ENCODE data around the gene FSTL4.

The FSTL4 gene

DNA sequence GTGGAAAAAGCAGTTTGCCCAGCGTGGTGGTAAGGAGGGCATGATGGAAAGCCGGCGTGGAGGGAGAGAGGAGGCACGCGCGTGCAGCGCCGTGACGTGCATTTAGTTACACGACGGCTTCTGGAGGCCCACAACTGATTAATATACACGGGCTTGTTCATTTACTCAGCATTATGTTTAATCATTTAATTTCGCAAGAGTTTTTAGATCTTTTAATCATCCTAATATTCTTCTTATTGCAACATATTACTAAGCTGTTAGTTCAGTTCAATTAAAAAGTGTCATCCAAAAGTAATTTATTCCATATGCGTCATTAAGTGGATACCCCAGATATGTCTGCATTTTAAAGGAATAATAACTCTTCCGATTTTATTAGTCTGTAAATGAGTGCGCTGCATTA is 340.0 kb downstream of the FSTL4 start:
- Histone ChIP-seq H4K20me1 (ENCODE audit: insufficient read depth, low read length) (no peaks in the 10 kb centered on the region), H3F3A (ENCODE audit: insufficient read depth, low read length) (no peaks in the 10 kb centered on the region), H3K4me3 (ENCODE audit: low read length) (no peak overlapping the region), H3K9ac (ENCODE audit: low read length) (no peak overlapping the region), H3K36me3 (replicated peaks; ENCODE audit: insufficient read depth, low read length) (no peaks in the 10 kb centered on the region), H3K27ac (ENCODE audit: low read length) (no peak overlapping the region), H3K9me3 (replicated peaks; ENCODE audit: insufficient read depth, low read length) (no peaks in the 10 kb centered on the region), H3K4me1 (ENCODE audit: low read length) (peaks cover 9% of the 10 kb centered on the region), H2AFZ (ENCODE audit: low read length) (no peak overlapping the region), H3K27me3 (replicated peaks; ENCODE audit: insufficient read depth, low read length) (no peaks in the 10 kb centered on the region), H3K9me2 (replicated peaks; ENCODE audit: insufficient read depth, low read length) (no peaks in the 10 kb centered on the region), H3K4me2 (ENCODE audit: low read depth, low read length) (no peak overlapping the region), H3K79me2 (ENCODE audit: low read length) (no peaks in the 10 kb centered on the region)
- TF ChIP-seq EZH2 (optimal IDR thresholded peaks at IDR 0.05; ENCODE audit: low read depth, low read length): no peak
- DNase-seq: no peak

DNA sequence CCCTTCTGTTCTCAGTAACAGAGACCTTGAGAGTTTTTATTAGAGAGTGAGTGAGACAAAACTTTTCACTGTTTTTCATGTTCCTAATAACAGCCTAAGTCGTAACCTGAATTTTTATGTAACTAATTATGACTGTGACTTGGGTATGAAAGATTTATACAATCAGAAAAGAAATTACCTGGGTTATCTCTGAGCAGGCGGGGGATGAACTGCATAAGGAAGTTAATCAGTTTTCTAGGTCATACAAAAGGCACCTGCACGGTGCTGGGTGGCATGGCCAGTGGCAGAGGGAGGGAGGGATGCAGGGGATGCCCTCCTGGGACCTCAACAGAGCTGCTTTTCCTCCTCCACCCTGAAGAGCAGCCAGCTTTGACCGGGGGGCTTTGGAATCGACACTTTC is 340.7 kb downstream of the FSTL4 start:
- H3K4me2 ChIP-seq (ENCODE audit: low read depth, low read length): no peak overlapping the region
- H3K27me3 ChIP-seq (replicated peaks; ENCODE audit: insufficient read depth, low read length): no peaks in the 10 kb centered on the region
- TF ChIP-seq, protein P1, sequence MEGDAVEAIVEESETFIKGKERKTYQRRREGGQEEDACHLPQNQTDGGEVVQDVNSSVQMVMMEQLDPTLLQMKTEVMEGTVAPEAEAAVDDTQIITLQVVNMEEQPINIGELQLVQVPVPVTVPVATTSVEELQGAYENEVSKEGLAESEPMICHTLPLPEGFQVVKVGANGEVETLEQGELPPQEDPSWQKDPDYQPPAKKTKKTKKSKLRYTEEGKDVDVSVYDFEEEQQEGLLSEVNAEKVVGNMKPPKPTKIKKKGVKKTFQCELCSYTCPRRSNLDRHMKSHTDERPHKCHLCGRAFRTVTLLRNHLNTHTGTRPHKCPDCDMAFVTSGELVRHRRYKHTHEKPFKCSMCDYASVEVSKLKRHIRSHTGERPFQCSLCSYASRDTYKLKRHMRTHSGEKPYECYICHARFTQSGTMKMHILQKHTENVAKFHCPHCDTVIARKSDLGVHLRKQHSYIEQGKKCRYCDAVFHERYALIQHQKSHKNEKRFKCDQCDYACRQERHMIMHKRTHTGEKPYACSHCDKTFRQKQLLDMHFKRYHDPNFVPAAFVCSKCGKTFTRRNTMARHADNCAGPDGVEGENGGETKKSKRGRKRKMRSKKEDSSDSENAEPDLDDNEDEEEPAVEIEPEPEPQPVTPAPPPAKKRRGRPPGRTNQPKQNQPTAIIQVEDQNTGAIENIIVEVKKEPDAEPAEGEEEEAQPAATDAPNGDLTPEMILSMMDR (IDR thresholded peaks at IDR 0.05; ENCODE audit: low read length): no peak
- TF ChIP-seq EZH2 (optimal IDR thresholded peaks at IDR 0.05; ENCODE audit: low read depth, low read length) (no peak), EZH2phosphoT487 (IDR thresholded peaks at IDR 0.05; ENCODE audit: low read length) (no peak)
- H4K20me1 ChIP-seq (ENCODE audit: insufficient read depth, low read length): no peaks in the 10 kb centered on the region
- no peak overlapping the region for H3K9ac ChIP-seq (ENCODE audit: low read length)
- no peak overlapping the region for H3K4me3 ChIP-seq (ENCODE audit: low read length)
- H3K9me3 ChIP-seq (replicated peaks; ENCODE audit: insufficient read depth, low read length): no peaks in the 10 kb centered on the region
- H2AFZ ChIP-seq (ENCODE audit: low read length): no peak overlapping the region
- H3K79me2 ChIP-seq (ENCODE audit: low read length): no peaks in the 10 kb centered on the region
- H3F3A ChIP-seq (ENCODE audit: insufficient read depth, low read length): no peaks in the 10 kb centered on the region
- no peak for DNase-seq
- H3K4me1 ChIP-seq (ENCODE audit: low read length): peaks cover 14% of the 10 kb centered on the region
- no peak overlapping the region for H3K27ac ChIP-seq (ENCODE audit: low read length)
- no peaks in the 10 kb centered on the region for H3K36me3 ChIP-seq (replicated peaks; ENCODE audit: insufficient read depth, low read length)
- no peaks in the 10 kb centered on the region for H3K9me2 ChIP-seq (replicated peaks; ENCODE audit: insufficient read depth, low read length)

DNA sequence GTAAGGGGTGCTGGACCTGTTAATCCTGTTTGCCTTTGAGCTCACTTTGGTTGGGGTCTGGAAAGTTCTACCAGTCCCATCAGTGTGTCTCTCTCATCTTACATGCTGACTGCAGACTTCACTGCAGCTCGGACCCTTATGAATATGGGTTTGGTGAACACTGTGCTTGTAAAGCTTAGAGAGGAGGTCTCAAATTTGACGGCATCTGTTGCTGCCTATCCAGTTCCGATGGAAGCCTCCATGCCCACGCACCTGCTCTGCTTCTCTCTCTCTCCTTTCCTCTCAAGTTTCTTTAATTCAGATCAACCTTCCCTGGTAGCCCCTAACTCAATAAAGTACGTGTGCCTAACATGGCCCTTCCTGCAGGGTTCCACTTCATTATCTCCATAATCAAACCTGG is 342.6 kb downstream of the FSTL4 start:
- no peaks in the 10 kb centered on the region for H3F3A ChIP-seq (ENCODE audit: insufficient read depth, low read length)
- no peaks in the 10 kb centered on the region for H3K27me3 ChIP-seq (replicated peaks; ENCODE audit: insufficient read depth, low read length)
- H3K79me2 ChIP-seq (ENCODE audit: low read length): no peaks in the 10 kb centered on the region
- H3K36me3 ChIP-seq (replicated peaks; ENCODE audit: insufficient read depth, low read length): no peaks in the 10 kb centered on the region
- no peak overlapping the region for H3K4me2 ChIP-seq (ENCODE audit: low read depth, low read length)
- H3K27ac ChIP-seq (ENCODE audit: low read length): no peak overlapping the region
- DNase-seq: no peak
- peaks cover 28% of the 10 kb centered on the region for H3K4me1 ChIP-seq (ENCODE audit: low read length)
- H3K4me3 ChIP-seq (ENCODE audit: low read length): no peak overlapping the region
- H3K9me3 ChIP-seq (replicated peaks; ENCODE audit: insufficient read depth, low read length): no peaks in the 10 kb centered on the region
- H4K20me1 ChIP-seq (ENCODE audit: insufficient read depth, low read length): no peaks in the 10 kb centered on the region
- H2AFZ ChIP-seq (ENCODE audit: low read length): no peak overlapping the region
- no peak overlapping the region for H3K9ac ChIP-seq (ENCODE audit: low read length)
- no peaks in the 10 kb centered on the region for H3K9me2 ChIP-seq (replicated peaks; ENCODE audit: insufficient read depth, low read length)
- no peak for TF ChIP-seq EZH2phosphoT487 (IDR thresholded peaks at IDR 0.05; ENCODE audit: low read length)
- TF ChIP-seq, protein P1 (IDR thresholded peaks at IDR 0.05; ENCODE audit: low read length): no peak
- no peak for TF ChIP-seq EZH2 (optimal IDR thresholded peaks at IDR 0.05; ENCODE audit: low read depth, low read length)

DNA sequence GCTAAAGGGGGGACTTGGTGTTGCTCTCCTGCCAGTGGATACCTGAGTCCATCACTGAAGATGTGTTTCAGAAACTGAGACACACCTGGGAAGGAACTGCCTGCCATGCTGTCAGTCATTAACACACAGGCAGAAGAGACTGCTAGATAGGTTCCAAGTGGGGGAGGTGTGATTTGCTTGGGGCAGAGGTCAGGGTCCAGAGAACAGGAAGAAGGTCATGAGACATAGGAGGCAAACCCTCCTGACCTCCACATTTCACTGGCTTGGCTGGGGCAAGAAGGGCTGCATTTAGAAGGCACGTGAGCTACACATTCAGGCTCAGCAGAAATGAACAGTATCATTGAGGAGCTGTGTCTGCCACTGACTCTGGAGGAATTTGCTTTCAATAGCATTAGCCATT is 344.7 kb downstream of the FSTL4 start:
- Histone ChIP-seq H3K27me3 (replicated peaks; ENCODE audit: insufficient read depth, low read length) (no peaks in the 10 kb centered on the region), H3K36me3 (replicated peaks; ENCODE audit: insufficient read depth, low read length) (no peaks in the 10 kb centered on the region), H2AFZ (ENCODE audit: low read length) (no peak overlapping the region), H4K20me1 (ENCODE audit: insufficient read depth, low read length) (no peaks in the 10 kb centered on the region), H3K9ac (ENCODE audit: low read length) (no peak overlapping the region), H3K4me1 (ENCODE audit: low read length) (peaks cover 28% of the 10 kb centered on the region), H3K9me3 (replicated peaks; ENCODE audit: insufficient read depth, low read length) (no peaks in the 10 kb centered on the region), H3K4me3 (ENCODE audit: low read length) (no peak overlapping the region), H3K9me2 (replicated peaks; ENCODE audit: insufficient read depth, low read length) (no peaks in the 10 kb centered on the region), H3K79me2 (ENCODE audit: low read length) (no peaks in the 10 kb centered on the region), H3F3A (ENCODE audit: insufficient read depth, low read length) (no peaks in the 10 kb centered on the region), H3K4me2 (ENCODE audit: low read depth, low read length) (no peak overlapping the region), H3K27ac (ENCODE audit: low read length) (no peak overlapping the region)
- TF ChIP-seq EZH2phosphoT487 (IDR thresholded peaks at IDR 0.05; ENCODE audit: low read length): no peak
- TF ChIP-seq, protein P1 (IDR thresholded peaks at IDR 0.05; ENCODE audit: low read length): no peak
- TF ChIP-seq EZH2 (optimal IDR thresholded peaks at IDR 0.05; ENCODE audit: low read depth, low read length): no peak
- DNase-seq: peak; percentile 28
